GM18526 (cell line): Measurements from ENCODE around the gene SMAD3.

ENCODE experiments used
- POLR2A ChIP-seq: IDR thresholded peaks from 3 replicates; pipeline ENCODE4 v1.6.1; 2011; ENCODE audit not compliant: insufficient read length; ENCODE audit errors: extremely low read depth

Gene SMAD3

GRCh38 chr15:67082007-67082536 lies 16.7 kb downstream of the SMAD3 start:
- TF ChIP-seq POLR2A, result no peak

- no peak for TF ChIP-seq POLR2A
Measured at GRCh38 chr15:67083135-67083762, 17.8 kb downstream of the SMAD3 start.

GRCh38 chr15:67084561-67084960 lies 19.2 kb downstream of the SMAD3 start:
- no peak for TF ChIP-seq POLR2A

GRCh38 chr15:67085237-67085817 lies 19.9 kb downstream of the SMAD3 start:
- TF ChIP-seq POLR2A, result no peak

- TF ChIP-seq POLR2A, result no peak
Measured at GRCh38 chr15:67085818-67086636, 20.6 kb downstream of the SMAD3 start.

GRCh38 chr15:67086637-67086914 lies 21.2 kb downstream of the SMAD3 start:
- no peak for TF ChIP-seq POLR2A

- TF ChIP-seq POLR2A, result no peak
Measured at GRCh38 chr15:67087507-67088172, 22.2 kb downstream of the SMAD3 start.

- TF ChIP-seq POLR2A, result no peak
Measured at GRCh38 chr15:67089217-67090193, 24.1 kb downstream of the SMAD3 start.

GRCh38 chr15:67090297-67091070 lies 25.1 kb downstream of the SMAD3 start:
- TF ChIP-seq POLR2A, result no peak

GRCh38 chr15:67091071-67091979 lies 25.9 kb downstream of the SMAD3 start:
- TF ChIP-seq POLR2A, result no peak

GRCh38 chr15:67091980-67092677 lies 26.7 kb downstream of the SMAD3 start:
- TF ChIP-seq POLR2A, result no peak
